H9 (cell line): ENCODE results near the gene TSNAXIP1. TPM values are rescaled to one million over a fixed set of nuclear protein-coding genes. Genes with fewer than 3 reads are reported as not detected.
A peak's percentile ranks its signal among the peaks of the same experiment; 100 is the strongest.

ENCODE experiments used
- DNase-seq: peaks from one replicate; pipeline ENCODE4 v3.0.0-alpha.2; 2017
- H2AFZ ChIP-seq: one replicate; pipeline ENCODE4 v1.6.1; 2013; ENCODE audit warnings: mild to moderate bottlenecking, low read length, control low read depth, moderate library complexity
- H2AK5ac ChIP-seq: 2 replicates; pipeline ENCODE4 v1.6.1; 2013; ENCODE audit warnings: low read length, control low read depth, mixed read lengths; ENCODE audit not compliant: insufficient read length
- H2BK120ac ChIP-seq: one replicate; pipeline ENCODE4 v1.6.1; 2013; ENCODE audit warnings: low read depth, mild to moderate bottlenecking, low read length, control low read depth, inconsistent platforms; ENCODE audit not compliant: poor library complexity, severe bottlenecking
- H2BK12ac ChIP-seq: 2 replicates; pipeline ENCODE4 v1.6.1; 2013; ENCODE audit warnings: low read length, control low read depth, mixed read lengths, low read depth; ENCODE audit not compliant: insufficient read length
- H2BK15ac ChIP-seq: 2 replicates; pipeline ENCODE4 v1.6.1; 2013; ENCODE audit warnings: low read depth, low read length, control low read depth
- H2BK20ac ChIP-seq: one replicate; pipeline ENCODE4 v1.6.1; 2013; ENCODE audit warnings: low read depth, mild to moderate bottlenecking, low read length, control low read depth, inconsistent platforms; ENCODE audit not compliant: poor library complexity, severe bottlenecking
- H2BK5ac ChIP-seq: 2 replicates; pipeline ENCODE4 v1.6.1; 2013; ENCODE audit warnings: low read length, control low read depth, mixed read lengths; ENCODE audit not compliant: insufficient read length
- H3K14ac ChIP-seq: 2 replicates; pipeline ENCODE4 v1.6.1; 2013; ENCODE audit warnings: low read length, control low read depth; ENCODE audit not compliant: insufficient read depth
- H3K18ac ChIP-seq: 2 replicates; pipeline ENCODE4 v1.6.1; 2013; ENCODE audit warnings: low read depth, mild to moderate bottlenecking, mixed read lengths, low read length, control low read depth; ENCODE audit not compliant: insufficient read length
- H3K23ac ChIP-seq: 2 replicates; pipeline ENCODE4 v1.6.1; 2013; ENCODE audit warnings: low read length, control low read depth, mixed read lengths, low read depth; ENCODE audit not compliant: insufficient read length
- H3K23me2 ChIP-seq: 2 replicates; pipeline ENCODE4 v1.6.1; 2013; ENCODE audit warnings: low read depth, mild to moderate bottlenecking, mixed read lengths, low read length, control low read depth; ENCODE audit not compliant: insufficient read length, poor library complexity, severe bottlenecking
- H3K27ac ChIP-seq: 2 replicates; pipeline ENCODE4 v1.5.1; 2013; ENCODE audit warnings: low read length, control low read depth, mixed read lengths, low read depth; ENCODE audit not compliant: insufficient read length
- H3K27me3 ChIP-seq: 2 replicates; pipeline ENCODE4 v1.6.1; 2013; ENCODE audit warnings: low read length, control low read depth, inconsistent platforms; ENCODE audit not compliant: insufficient read depth
- H3K4ac ChIP-seq: 2 replicates; pipeline ENCODE4 v1.6.1; 2013; ENCODE audit warnings: low read depth, mild to moderate bottlenecking, control low read depth, inconsistent platforms, low read length, moderate library complexity
- H3K4me1 ChIP-seq: 2 replicates; pipeline ENCODE4 v1.6.1; 2013; ENCODE audit warnings: low read length, control low read depth, inconsistent platforms; ENCODE audit not compliant: insufficient read depth
- H3K4me2 ChIP-seq: 2 replicates; pipeline ENCODE4 v1.6.1; 2013; ENCODE audit warnings: low read length, control low read depth, mixed read lengths; ENCODE audit not compliant: insufficient read length, insufficient read depth
- H3K56ac ChIP-seq: 2 replicates; pipeline ENCODE4 v1.6.1; 2013; ENCODE audit warnings: low read depth, mild to moderate bottlenecking, mixed read lengths, low read length, control low read depth; ENCODE audit not compliant: insufficient read length
- H3K79me1 ChIP-seq: 2 replicates; pipeline ENCODE4 v1.6.1; 2013; ENCODE audit warnings: low read depth, mild to moderate bottlenecking, moderate library complexity, low read length, control low read depth, inconsistent platforms; ENCODE audit not compliant: insufficient read depth, poor library complexity, severe bottlenecking
- H3K79me2 ChIP-seq: 2 replicates; pipeline ENCODE4 v1.6.1; 2013; ENCODE audit warnings: low read length, control low read depth, inconsistent platforms; ENCODE audit not compliant: insufficient read depth
- H3K9ac ChIP-seq: 2 replicates; pipeline ENCODE4 v1.6.1; 2013; ENCODE audit warnings: low read length, control low read depth, mixed read lengths; ENCODE audit not compliant: insufficient read length; ENCODE audit errors: extremely low read depth
- H3K9me3 ChIP-seq: one replicate; pipeline ENCODE4 v1.6.1; 2013; ENCODE audit warnings: low read depth, low read length, inconsistent platforms; ENCODE audit not compliant: control insufficient read depth
- H3T11ph ChIP-seq: one replicate; pipeline ENCODE4 v1.6.1; 2013; ENCODE audit warnings: mild to moderate bottlenecking, low read length, control low read depth, inconsistent platforms
- H4K20me1 ChIP-seq: one replicate; pipeline ENCODE4 v1.6.1; 2013; ENCODE audit not compliant: control insufficient read depth, insufficient read length, insufficient read depth
- H4K5ac ChIP-seq: 2 replicates; pipeline ENCODE4 v1.6.1; 2013; ENCODE audit warnings: low read depth, mild to moderate bottlenecking, mixed read lengths, low read length, control low read depth; ENCODE audit not compliant: insufficient read length
- H4K8ac ChIP-seq: replicated peaks from 2 replicates; pipeline ENCODE4 v1.6.1; 2013; ENCODE audit warnings: low read length, control low read depth, mixed read lengths, low read depth; ENCODE audit not compliant: insufficient read length
- H4K91ac ChIP-seq: 2 replicates; pipeline ENCODE4 v1.6.1; 2013; ENCODE audit warnings: low read depth, mild to moderate bottlenecking, moderate library complexity, mixed read lengths, low read length, control low read depth; ENCODE audit not compliant: insufficient read length
- H3K27ac Mint-ChIP-seq, 3 experiments: 2 replicates in 2 of 3; 3 replicates in 1 of 3; pipeline ENCODE4 v1.8.0; 2020 to 2021; ENCODE audit warnings: mixed read lengths in 3 of 3, mild to moderate bottlenecking in 1 of 3, moderate library complexity in 1 of 3
- H3K27me3 Mint-ChIP-seq: 2 replicates; pipeline ENCODE4 v1.8.0; 2021; ENCODE audit warnings: low read depth, mild to moderate bottlenecking, moderate library complexity, mixed read lengths
- H3K36me3 Mint-ChIP-seq, 3 experiments: 2 replicates in 2 of 3; 3 replicates in 1 of 3; pipeline ENCODE4 v1.8.0; 2020 to 2021; ENCODE audit warnings: low read depth in 3 of 3, mixed read lengths in 3 of 3; ENCODE audit not compliant: insufficient read depth in 1 of 3
- H3K4me1 Mint-ChIP-seq, 2 experiments: 2 replicates each; pipeline ENCODE4 v1.8.0; 2020; ENCODE audit warnings: mixed read lengths in 2 of 2
- H3K4me3 Mint-ChIP-seq, 2 experiments: 2 replicates in 1 of 2; 3 replicates in 1 of 2; pipeline ENCODE4 v1.8.0; 2020 to 2021; ENCODE audit warnings: mild to moderate bottlenecking in 2 of 2, mixed read lengths in 2 of 2, moderate library complexity in 1 of 2
- H3K9me3 Mint-ChIP-seq, 2 experiments: 2 replicates in 1 of 2; 3 replicates in 1 of 2; pipeline ENCODE4 v1.8.0; 2020; ENCODE audit warnings: mild to moderate bottlenecking in 2 of 2, mixed read lengths in 2 of 2, moderate library complexity in 1 of 2
- CTCF ChIP-seq: fragments of 200-600 bp; sonication (generic); conservative IDR thresholded peaks from 3 replicates; pipeline ENCODE4 v1.8.0; 2021; ENCODE audit warnings: antibody characterized with exemption, mild to moderate bottlenecking
- WGBS: extraction: QIAGEN DNeasy Blood & Tissue Kit; methylation state at CpG from one replicate; pipeline ENCODE4 v1.1.7; 2013; ENCODE audit warnings: missing lambda C conversion rate, low lambda C conversion rate, mixed read lengths; ENCODE audit not compliant: insufficient read length; ENCODE audit errors: extremely low coverage; 5-methylcytosine and 5-hydroxymethylcytosine counted together
- total RNA-seq: library from RNA; stranded (reverse); gene quantifications from 2 replicates; pipeline ENCODE4 v1.2.1, GENCODE V29; 2021

Gene TSNAXIP1
- total RNA-seq, 1 experiment from 2014 or later: 1.3 TPM

DNA sequence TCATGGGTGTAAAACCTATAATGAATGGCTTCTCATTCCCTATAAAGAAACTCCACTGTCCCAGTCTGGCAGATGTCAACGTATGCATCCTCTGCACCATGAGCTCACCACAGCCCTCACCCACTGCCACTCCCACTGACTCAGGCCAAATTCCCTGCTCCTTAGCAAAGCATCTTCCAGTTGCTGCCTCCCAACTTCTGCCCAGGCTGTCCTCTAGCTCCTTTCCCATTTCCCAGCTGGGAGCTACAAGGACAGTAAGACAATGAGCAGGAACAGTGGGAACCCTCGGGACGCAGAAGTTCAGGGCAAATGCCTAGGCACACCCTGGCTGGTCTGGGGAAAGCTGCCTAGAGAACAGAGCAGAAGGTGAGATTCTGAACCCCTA is 26.3 kb downstream of the TSNAXIP1 start:
- Histone ChIP-seq H3K56ac (no peak overlapping the region), H3K9me3 (no peaks in the 10 kb centered on the region), H3K27me3 (no peaks in the 10 kb centered on the region), H2BK20ac (no peak overlapping the region), H2BK15ac (no peak overlapping the region), H4K91ac (no peak overlapping the region), H3K79me1 (no peaks in the 10 kb centered on the region), H3K27ac (no peak overlapping the region), H3K4ac (no peak overlapping the region), H3T11ph (no peak overlapping the region), H3K23ac (no peak overlapping the region), H3K79me2 (no peaks in the 10 kb centered on the region), H4K5ac (no peak overlapping the region), H3K14ac (no peak overlapping the region; the same call in 1 of the 2 replicates), H4K8ac (no peak overlapping the region), H2BK12ac (no peak overlapping the region), H3K4me2 (peak overlapping the region; percentile 94), H2BK5ac (no peak overlapping the region), H3K23me2 (peaks cover 5% of the 10 kb centered on the region), H4K20me1 (no peaks in the 10 kb centered on the region), H3K9ac (peak overlapping the region; percentile 82), H2AFZ (no peak overlapping the region), H2BK120ac (no peak overlapping the region), H3K18ac (no peak overlapping the region), H2AK5ac (no peak overlapping the region), H3K4me1 (no peaks in the 10 kb centered on the region; the same call in 1 of the 2 replicates)
- H3K36me3 Mint-ChIP-seq: peaks cover 22 to 39% (median 39%) of the 10 kb centered on the region in 3 experiments; a peak in 6 of 7 replicates
- peaks cover 8% of the 10 kb centered on the region in 2 experiments for H3K4me1 Mint-ChIP-seq
- H3K4me3 Mint-ChIP-seq: peak overlapping the region; percentile 85 to 90
- no peak for TF ChIP-seq CTCF
- DNase-seq: no peak
- H3K27me3 Mint-ChIP-seq: peaks cover 3% of the 10 kb centered on the region
- WGBS: no CpG with 5 or more reads among the region's 3 CpGs
- H3K9me3 Mint-ChIP-seq: no peaks in the 10 kb centered on the region
- no peak overlapping the region; a peak in 1 of 7 replicates for H3K27ac Mint-ChIP-seq
